Neural cell (in vitro differentiated cells): ENCODE data around the gene ADGRL1. TPM values are rescaled to one million over a fixed set of nuclear protein-coding genes. Genes with fewer than 3 reads are reported as not detected.

ENCODE experiments used
- H2AFZ ChIP-seq: fragments of 200-600, 300-800 bp; sonication (generic), shearing (Covaris generic); 2 replicates; pipeline ENCODE4 v1.6.0; 2014; ENCODE audit warnings: low read depth, mild to moderate bottlenecking, antibody characterized with exemption, low read length, moderate library complexity
- H3F3A ChIP-seq: fragments of 200-600 bp; shearing (Covaris generic); 2 replicates; pipeline ENCODE4 v1.6.1; 2016; ENCODE audit warnings: mild to moderate bottlenecking, moderate library complexity, mixed read lengths, antibody characterized with exemption, low read length; ENCODE audit not compliant: insufficient read depth, poor library complexity, severe bottlenecking
- H3K27ac ChIP-seq: fragments of 200-600, 300-800 bp; sonication (generic), shearing (Covaris generic); 2 replicates; pipeline ENCODE4 v1.5.1; 2014; ENCODE audit warnings: mild to moderate bottlenecking, low read length, moderate library complexity
- H3K27me3 ChIP-seq: fragments of 300-800, 200-600 bp; sonication (generic), shearing (Covaris generic); 2 replicates; pipeline ENCODE4 v1.6.0; 2014; ENCODE audit warnings: mild to moderate bottlenecking, low read depth, low read length, moderate library complexity; ENCODE audit not compliant: insufficient read depth
- H3K36me3 ChIP-seq: fragments of 300-800, 200-600 bp; sonication (generic), shearing (Covaris generic); 2 replicates; pipeline ENCODE4 v1.5.1; 2014; ENCODE audit warnings: mild to moderate bottlenecking, antibody characterized with exemption, low read length, moderate library complexity; ENCODE audit not compliant: insufficient read depth
- H3K4me2 ChIP-seq: fragments of 300-800, 200-600 bp; sonication (generic), shearing (Covaris generic); 2 replicates; pipeline ENCODE4 v1.6.0; 2014; ENCODE audit warnings: mild to moderate bottlenecking, low read length
- H3K4me3 ChIP-seq: fragments of 300-800, 200-600 bp; sonication (generic), shearing (Covaris generic); 2 replicates; pipeline ENCODE4 v1.5.1; 2014; ENCODE audit warnings: mild to moderate bottlenecking, low read length, moderate library complexity
- H3K79me2 ChIP-seq: fragments of 200-600 bp; shearing (Covaris generic); replicated peaks from 2 replicates; pipeline ENCODE4 v1.6.0; 2014; ENCODE audit warnings: mild to moderate bottlenecking, low read length, moderate library complexity; ENCODE audit not compliant: insufficient read depth
- H3K9ac ChIP-seq: fragments of 300-800, 200-600 bp; sonication (generic), shearing (Covaris generic); 2 replicates; pipeline ENCODE4 v1.6.1; 2016; ENCODE audit warnings: mild to moderate bottlenecking, low read length, mixed read lengths
- H3K9me2 ChIP-seq: fragments of 200-600 bp; shearing (Covaris generic); 2 replicates; pipeline ENCODE4 v1.6.1; 2016; ENCODE audit warnings: mild to moderate bottlenecking, low read length, mixed read lengths; ENCODE audit not compliant: insufficient read depth
- H3K9me3 ChIP-seq: fragments of 200-600, 300-800 bp; sonication (generic), shearing (Covaris generic); 2 replicates; pipeline ENCODE4 v1.6.1; 2016; ENCODE audit warnings: mild to moderate bottlenecking, mixed run types, low read length, moderate library complexity, mixed read lengths
- H4K20me1 ChIP-seq: fragments of 200-600 bp; shearing (Covaris generic); 2 replicates; pipeline ENCODE4 v1.6.1; 2016; ENCODE audit warnings: mild to moderate bottlenecking, mixed run types; ENCODE audit not compliant: insufficient read depth
- CTCF ChIP-seq: fragments of 450-650 bp; IDR thresholded peaks from 2 replicates; pipeline ENCODE4 v1.5.1; 2014; ENCODE audit warnings: antibody characterized with exemption, mild to moderate bottlenecking, moderate library complexity; ENCODE audit not compliant: poor library complexity, severe bottlenecking
- EP300 ChIP-seq: fragments of 450-650 bp; conservative IDR thresholded peaks from 2 replicates; pipeline ENCODE4 v1.6.1; 2014; ENCODE audit warnings: antibody characterized with exemption, mild to moderate bottlenecking, moderate library complexity; ENCODE audit not compliant: poor library complexity, severe bottlenecking
- EZH2 ChIP-seq: fragments of 200-600, 300-800 bp; shearing (Covaris generic), sonication (generic); IDR thresholded peaks from 2 replicates; pipeline ENCODE4 v1.6.1; 2014; ENCODE audit warnings: antibody characterized with exemption, low read length, borderline replicate concordance, mild to moderate bottlenecking; ENCODE audit not compliant: insufficient read depth, poor library complexity, severe bottlenecking
- MXI1 ChIP-seq: fragments of 450-650 bp; conservative IDR thresholded peaks from 2 replicates; pipeline ENCODE4 v1.6.1; 2014; ENCODE audit warnings: antibody characterized with exemption, mild to moderate bottlenecking; ENCODE audit not compliant: poor library complexity, severe bottlenecking
- POLR2AphosphoS5 ChIP-seq: IDR thresholded peaks from 2 replicates; pipeline ENCODE4 v1.6.1; 2012
- RAD21 ChIP-seq: fragments of 450-650 bp; conservative IDR thresholded peaks from 2 replicates; pipeline ENCODE4 v1.6.1; 2014; ENCODE audit warnings: antibody characterized with exemption, mild to moderate bottlenecking, moderate library complexity
- REST ChIP-seq: IDR thresholded peaks from 2 replicates; pipeline ENCODE4 v1.6.1; 2012; ENCODE audit warnings: borderline replicate concordance
- SMC3 ChIP-seq: fragments of 450-650 bp; conservative IDR thresholded peaks from 2 replicates; pipeline ENCODE4 v1.6.1; 2014; ENCODE audit warnings: antibody characterized with exemption, mild to moderate bottlenecking, moderate library complexity; ENCODE audit not compliant: poor library complexity
- TAF1 ChIP-seq: IDR thresholded peaks from 2 replicates; pipeline ENCODE4 v1.6.1; 2012; ENCODE audit warnings: low read depth
- polyA plus RNA-seq: library from polyadenylated mRNA; depleted of rRNA; stranded (reverse); fragments of >200 nt; gene quantifications from 2 replicates; pipeline ENCODE4 v1.2.3, GENCODE V29; 2014

ADGRL1 gene
- polyA plus RNA-seq, 1 donor from 2014 or later: 22.2 TPM

GRCh38 chr19:14150770-14151661 is 55.0 kb downstream of the ADGRL1 start:
- TF ChIP-seq SMC3 (no peak), REST (no peak), POLR2AphosphoS5 (no peak), EZH2 (no peak), RAD21 (no peak), EP300 (no peak), MXI1 (no peak), TAF1 (no peak), CTCF (no peak)
- Histone ChIP-seq H3K27ac (no peak overlapping the region), H3K36me3 (peaks cover 6% of the 10 kb centered on the region), H3K9me3 (no peaks in the 10 kb centered on the region), H3F3A (no peaks in the 10 kb centered on the region), H3K27me3 (no peaks in the 10 kb centered on the region), H4K20me1 (no peaks in the 10 kb centered on the region), H3K4me2 (no peak overlapping the region), H2AFZ (no peak overlapping the region), H3K9ac (no peak overlapping the region), H3K9me2 (no peaks in the 10 kb centered on the region), H3K4me3 (no peak overlapping the region), H3K79me2 (no peaks in the 10 kb centered on the region)

- Histone ChIP-seq H3F3A (no peaks in the 10 kb centered on the region), H3K9me3 (no peaks in the 10 kb centered on the region), H3K79me2 (no peaks in the 10 kb centered on the region), H4K20me1 (no peaks in the 10 kb centered on the region), H3K4me2 (no peak overlapping the region), H3K27ac (no peak overlapping the region), H3K27me3 (no peaks in the 10 kb centered on the region), H3K36me3 (peaks cover 2% of the 10 kb centered on the region), H2AFZ (no peak overlapping the region), H3K9me2 (no peaks in the 10 kb centered on the region), H3K4me3 (no peak overlapping the region), H3K9ac (no peak overlapping the region)
- no peak for TF ChIP-seq EP300
- TF ChIP-seq SMC3: no peak
- no peak for TF ChIP-seq REST
- TF ChIP-seq TAF1: no peak
- TF ChIP-seq MXI1: no peak
- no peak for TF ChIP-seq EZH2
- no peak for TF ChIP-seq CTCF
These were observed 55.8 kb downstream of the ADGRL1 start for GRCh38 chr19:14150041-14150769.
